Gastrocnemius medialis (tissue), 4 donors: ENCODE data around the gene RREB1. TPM values are rescaled to one million over a fixed set of nuclear protein-coding genes. Genes with fewer than 3 reads are reported as not detected.

ENCODE experiments used
- ATAC-seq, 2 donors: fragments of 150-250 bp; one replicate each; pipeline ENCODE4 v1.9.1; 2016
- DNase-seq, 2 donors: peaks; one replicate each; pipeline ENCODE4 v3.0.0-alpha.2; 2019
- H3K27ac ChIP-seq, 4 donors: fragments of 200-600 bp; sonication (generic); 1 replicate in 1 of 4; 2 replicates in 3 of 4; pipeline ENCODE4 v1.5.1; 2016 to 2018; ENCODE audit warnings: mild to moderate bottlenecking in 2 of 4, moderate library complexity in 1 of 4
- H3K27me3 ChIP-seq, 3 donors: fragments of 200-600 bp; sonication (generic) in 2 of 3; 1 replicate in 1 of 3; 2 replicates in 2 of 3; pipeline versions ENCODE4 v1.5.1 to v1.6.0; 2016 to 2019; ENCODE audit warnings: mild to moderate bottlenecking in 1 of 3, moderate library complexity in 1 of 3
- H3K36me3 ChIP-seq, 2 donors: fragments of 200-600 bp; sonication (generic) in 1 of 2; one replicate each; pipeline ENCODE4 v1.5.1; 2017 to 2018
- H3K4me1 ChIP-seq, 2 donors: fragments of 200-600 bp; sonication (generic) in 1 of 2; one replicate each; pipeline ENCODE4 v1.5.1; 2016 to 2017; ENCODE audit warnings: mild to moderate bottlenecking in 2 of 2
- H3K4me3 ChIP-seq, 4 donors: fragments of 200-600 bp; sonication (generic) in 3 of 4; 1 replicate in 1 of 4; 2 replicates in 3 of 4; pipeline ENCODE4 v1.5.1; 2016 to 2019; ENCODE audit warnings: mild to moderate bottlenecking in 2 of 4
- H3K9me3 ChIP-seq, 3 donors: fragments of 200-600 bp; sonication (generic) in 2 of 3; 1 replicate in 1 of 3; 2 replicates in 2 of 3; pipeline ENCODE4 v1.5.1; 2016 to 2019
- CTCF ChIP-seq, 5 experiments: fragments of 450-650 bp in 3 of 5; fragments of 200-600 bp in 2 of 5; sonication (generic) in 2 of 5; IDR thresholded peaks in 4 of 5; conservative IDR thresholded peaks in 1 of 5; 1 replicate in 4 of 5; 2 replicates in 1 of 5; pipeline ENCODE4 v1.5.1; 2016 to 2019; ENCODE audit warnings: antibody characterized with exemption in 5 of 5, mild to moderate bottlenecking in 3 of 5, moderate library complexity in 3 of 5
- POLR2A ChIP-seq, 2 donors: fragments of 450-650 bp; IDR thresholded peaks; one replicate each; pipeline ENCODE4 v1.6.1; 2017; ENCODE audit warnings: antibody characterized with exemption in 2 of 2, mild to moderate bottlenecking in 2 of 2, moderate library complexity in 2 of 2
- in situ Hi-C, 4 donors: fragments of 200-750 bp; cut with MboI; loops; one replicate each; pipeline versions ENCODE4 v1.15.0 to v1.8.0; 2017; ENCODE audit warnings: low sequenced_read_pairs in 4 of 4
- intact Hi-C: fragments of 100-400 bp; cut with DNase I; formaldehyde crosslinking; loops from one replicate; pipeline ENCODE4 v1.15.1; 2023; ENCODE audit warnings: low total_unique reads
- total RNA-seq, 4 donors: library from RNA; depleted of rRNA; stranded (reverse); fragments of >200 nt; gene quantifications; one replicate each; pipeline versions ENCODE4 v1.1.0 to v1.2.3, GENCODE V29; 2016

Gene RREB1
- total RNA-seq, 4 donors from 2014 or later, result 18.0 to 41.3 (median 39.2) TPM

GRCh38 chr6:7298113-7298512 is 190.4 kb downstream of the RREB1 start:
- H3K36me3 ChIP-seq, result peaks cover 2 to 89% of the 10 kb centered on the region in 2 donors
- H3K27ac ChIP-seq, result no peak overlapping the region
- DNase-seq (no peak), ATAC-seq (no peak)
- no peaks in the 10 kb centered on the region for H3K27me3 ChIP-seq
- in situ Hi-C loops, result loop anchor here in 2 of 4 donors (25.0 kb wide), 1 partner anchor 314 kb away; no protein-coding TSS in a partner anchor
- TF ChIP-seq POLR2A (IDR thresholded peaks at IDR 0.05) (no peak), CTCF (IDR thresholded peaks at IDR 0.05 in 4 of 5, conservative IDR thresholded peaks at IDR 0.05 in 1 of 5) (no peak)
- no peaks in the 10 kb centered on the region for H3K4me1 ChIP-seq
- H3K9me3 ChIP-seq, result no peaks in the 10 kb centered on the region
- intact Hi-C loops, result no loop called here
- no peak overlapping the region for H3K4me3 ChIP-seq

GRCh38 chr6:7300926-7301325 is 193.2 kb downstream of the RREB1 start:
- peaks cover 2 to 86% of the 10 kb centered on the region in 2 donors for H3K36me3 ChIP-seq
- H3K27ac ChIP-seq, result no peak overlapping the region
- TF ChIP-seq POLR2A (IDR thresholded peaks at IDR 0.05), result no peak
- no peak for TF ChIP-seq CTCF (IDR thresholded peaks at IDR 0.05 in 4 of 5, conservative IDR thresholded peaks at IDR 0.05 in 1 of 5)
- ATAC-seq, result no peak
- no peaks in the 10 kb centered on the region for H3K9me3 ChIP-seq
- in situ Hi-C loops (loop anchor here in 1 of 4 donors (10.0 kb wide), 2 partner anchors 84 to 304 kb away; partner anchors contain the start of genes CAGE1 and RIOK1), intact Hi-C loops (no loop called here)
- no peaks in the 10 kb centered on the region for H3K4me1 ChIP-seq
- no peaks in the 10 kb centered on the region for H3K27me3 ChIP-seq
- DNase-seq, result no peak
- H3K4me3 ChIP-seq, result no peak overlapping the region

Other genes with a start within 250 kb of the RREB1 start
- gene SSR1, start 205.2 kb downstream of the RREB1 start, total RNA-seq, result 10 to 100 TPM; 11.8 to 36.8 (median 18.6) TPM